Osteoblast (primary cell): ENCODE data around the gene GGA1. TPM values are rescaled to one million over a fixed set of nuclear protein-coding genes. Genes with fewer than 3 reads are reported as not detected.
"Not testable (repeated sequence)": the region's sequence is repeated elsewhere in the genome, so short reads cannot be mapped to it uniquely, and the experiment has no call there.

Experiments
- DNase-seq: peaks from one replicate; pipeline ENCODE4 v3.0.0; 2011; ENCODE audit warnings: low spot score, mixed read lengths; ENCODE audit not compliant: insufficient read length; ENCODE audit errors: missing footprints
- H2AFZ ChIP-seq: 2 replicates; pipeline ENCODE4 v1.6.0; 2011; ENCODE audit warnings: mild to moderate bottlenecking, low read length
- H3K27ac ChIP-seq: 2 replicates; pipeline ENCODE4 v1.5.1; 2011; ENCODE audit warnings: mild to moderate bottlenecking, low read depth, low read length, moderate library complexity
- H3K27me3 ChIP-seq: 2 replicates; pipeline ENCODE4 v1.6.0; 2012; ENCODE audit warnings: mild to moderate bottlenecking, control low read depth, inconsistent platforms, low read length, moderate library complexity; ENCODE audit not compliant: insufficient read depth
- H3K36me3 ChIP-seq: 2 replicates; pipeline ENCODE4 v1.5.1; 2011; ENCODE audit warnings: mild to moderate bottlenecking, low read length, control low read depth, moderate library complexity; ENCODE audit not compliant: insufficient read depth
- H3K4me1 ChIP-seq: 2 replicates; pipeline ENCODE4 v1.5.1; 2011; ENCODE audit warnings: mild to moderate bottlenecking, low read length, control low read depth, moderate library complexity; ENCODE audit not compliant: insufficient read depth
- H3K4me2 ChIP-seq: 2 replicates; pipeline ENCODE4 v1.6.0; 2011; ENCODE audit warnings: mild to moderate bottlenecking, low read length; ENCODE audit not compliant: insufficient read depth
- H3K4me3 ChIP-seq: fragments of 200-600 bp; sonication (generic); 3 replicates; pipeline ENCODE4 v1.5.1; 2012; ENCODE audit warnings: mild to moderate bottlenecking, low read length, inconsistent platforms; ENCODE audit not compliant: insufficient read depth
- H3K79me2 ChIP-seq: 2 replicates; pipeline ENCODE4 v1.6.0; 2012; ENCODE audit warnings: mild to moderate bottlenecking, low read length, control low read depth, inconsistent platforms; ENCODE audit not compliant: insufficient read depth
- H3K9me3 ChIP-seq: 2 replicates; pipeline ENCODE4 v1.5.1; 2011; ENCODE audit warnings: low read depth, low read length, control low read depth
- H4K20me1 ChIP-seq: 2 replicates; pipeline ENCODE4 v1.6.0; 2012; ENCODE audit warnings: mild to moderate bottlenecking, low read length, control low read depth; ENCODE audit not compliant: insufficient read depth
- CTCF ChIP-seq: IDR thresholded peaks from 2 replicates; pipeline ENCODE4 v1.5.1; 2011; ENCODE audit warnings: mild to moderate bottlenecking, low read depth, low read length, moderate library complexity; ENCODE audit errors: extremely low read depth
- total RNA-seq: library from RNA; depleted of rRNA; stranded (reverse); fragments of >200 nt; gene quantifications from 2 replicates; pipeline ENCODE4 v1.2.3, GENCODE V29; 2012

Gene GGA1
- total RNA-seq, 1 donor = 36.2 TPM

GRCh38 chr22:37581504-37581903 is 27.1 kb upstream of the GGA1 start:
- Histone ChIP-seq H4K20me1 (peaks cover 9% of the 10 kb centered on the region), H3K9me3 (no peaks in the 10 kb centered on the region), H3K4me2 (no peak overlapping the region), H3K4me1 (peaks cover 5% of the 10 kb centered on the region), H3K36me3 (no peaks in the 10 kb centered on the region), H3K27ac (no peak overlapping the region), H3K79me2 (no peaks in the 10 kb centered on the region), H3K4me3 (no peak overlapping the region), H2AFZ (no peak overlapping the region), H3K27me3 (peaks cover 4% of the 10 kb centered on the region)
- TF ChIP-seq CTCF = no peak
- DNase-seq = no peak

GRCh38 chr22:37582526-37582925 is 26.1 kb upstream of the GGA1 start:
- Histone ChIP-seq H3K36me3 (no peaks in the 10 kb centered on the region), H3K4me1 (peaks cover 5% of the 10 kb centered on the region), H3K79me2 (no peaks in the 10 kb centered on the region), H3K9me3 (no peaks in the 10 kb centered on the region), H4K20me1 (peaks cover 9% of the 10 kb centered on the region), H3K27me3 (peaks cover 4% of the 10 kb centered on the region), H3K27ac (no peak overlapping the region), H2AFZ (no peak overlapping the region), H3K4me2 (no peak overlapping the region), H3K4me3 (no peak overlapping the region)
- no peak for TF ChIP-seq CTCF
- DNase-seq = no peak

DNA sequence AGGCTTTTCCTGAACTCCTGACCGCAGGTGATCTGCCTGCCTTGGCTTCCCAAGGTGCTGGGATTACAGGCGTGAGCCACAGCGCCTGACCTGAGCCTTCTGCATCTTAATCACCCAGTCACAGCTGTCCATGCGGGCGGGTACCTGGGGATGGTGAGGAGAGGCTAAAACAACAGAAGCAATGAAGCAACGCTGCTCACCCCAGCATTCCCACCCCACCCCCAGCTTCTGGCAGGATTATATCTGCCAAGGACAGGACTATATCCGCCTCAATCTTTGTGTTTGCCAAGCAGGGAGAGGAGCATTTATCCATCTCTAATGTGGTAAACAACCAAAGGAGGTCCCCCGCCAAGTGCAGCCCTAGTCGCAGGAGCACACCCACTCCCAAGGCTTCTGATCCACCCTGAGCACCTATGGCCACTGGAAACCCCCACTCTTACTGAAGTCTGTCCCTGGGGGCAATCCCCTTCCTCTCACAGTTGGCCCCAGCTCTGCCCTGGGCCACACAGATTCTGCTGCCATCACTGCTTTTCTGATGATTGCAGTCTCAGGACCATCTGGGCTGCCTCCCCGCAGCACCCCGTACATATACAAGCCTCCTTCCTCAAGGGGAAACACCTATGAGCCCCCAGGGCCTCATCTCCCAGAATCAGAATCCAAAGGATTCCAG is 20.0 kb upstream of the GGA1 start:
- Histone ChIP-seq H3K27me3 (peaks cover 6% of the 10 kb centered on the region), H3K4me3 (no peak overlapping the region), H3K4me2 (no peak overlapping the region), H2AFZ (no peak overlapping the region), H3K9me3 (no peaks in the 10 kb centered on the region), H3K36me3 (no peaks in the 10 kb centered on the region), H4K20me1 (peaks cover 3% of the 10 kb centered on the region), H3K27ac (no peak overlapping the region), H3K79me2 (no peaks in the 10 kb centered on the region), H3K4me1 (peaks cover 3% of the 10 kb centered on the region)
- no peak for DNase-seq
- no peak for TF ChIP-seq CTCF

GRCh38 chr22:37589636-37590035 is 19.0 kb upstream of the GGA1 start:
- DNase-seq = no peak
- Histone ChIP-seq H3K4me1 (peaks cover 3% of the 10 kb centered on the region), H3K27me3 (peaks cover 6% of the 10 kb centered on the region), H3K27ac (no peak overlapping the region), H2AFZ (no peak overlapping the region), H3K79me2 (no peaks in the 10 kb centered on the region), H3K4me3 (no peak overlapping the region), H4K20me1 (no peaks in the 10 kb centered on the region), H3K36me3 (no peaks in the 10 kb centered on the region), H3K4me2 (no peak overlapping the region), H3K9me3 (no peaks in the 10 kb centered on the region)
- TF ChIP-seq CTCF = no peak

DNA sequence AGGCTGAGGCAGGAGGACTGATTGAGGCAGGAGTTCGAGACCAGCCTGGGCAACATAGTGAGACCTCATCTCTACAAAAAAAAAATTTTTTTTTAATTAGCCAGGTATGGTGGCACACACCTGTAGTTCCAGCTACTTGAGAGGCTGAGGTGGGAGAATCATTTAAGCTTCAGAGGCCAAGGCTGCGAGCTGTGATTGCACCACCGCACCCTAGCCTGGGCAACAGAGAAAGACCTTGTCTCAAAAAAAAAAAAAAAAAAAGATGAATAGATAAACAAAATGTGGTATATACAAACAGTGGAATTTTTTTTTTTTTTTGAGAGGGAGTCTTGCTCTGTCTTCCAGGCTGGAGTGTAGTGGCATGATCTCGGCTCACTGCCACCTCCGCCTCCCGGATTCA is 17.6 kb upstream of the GGA1 start:
- not testable (repeated sequence) for H2AFZ ChIP-seq, H3K79me2 ChIP-seq, H3K4me2 ChIP-seq, H3K27ac ChIP-seq, H4K20me1 ChIP-seq, H3K27me3 ChIP-seq, H3K4me3 ChIP-seq, DNase-seq, H3K9me3 ChIP-seq, H3K4me1 ChIP-seq, H3K36me3 ChIP-seq
